Effector memory CD4-positive, alpha-beta T cell (primary cell): ENCODE results near the gene MCM6.
"Not testable (repeated sequence)": the region's sequence is repeated elsewhere in the genome, so short reads cannot be mapped to it uniquely, and the experiment has no call there.

Source experiments
- DNase-seq, 3 donors: peaks; one replicate each; pipeline ENCODE4 v3.0.0-alpha.2; 2020
- H3K27ac ChIP-seq: 2 replicates; pipeline ENCODE4 v1.7.0; 2013; ENCODE audit warnings: mild to moderate bottlenecking, low read length, moderate library complexity; ENCODE audit not compliant: insufficient read depth, poor library complexity, severe bottlenecking
- H3K27me3 ChIP-seq: replicated peaks from 2 replicates; pipeline ENCODE4 v1.7.0; 2013; ENCODE audit warnings: mild to moderate bottlenecking, low read length; ENCODE audit not compliant: insufficient read depth, control insufficient read depth, poor library complexity, severe bottlenecking
- H3K36me3 ChIP-seq: 2 replicates; pipeline ENCODE4 v1.7.0; 2013; ENCODE audit warnings: mild to moderate bottlenecking, low read length, moderate library complexity; ENCODE audit not compliant: control insufficient read depth, insufficient read depth
- H3K4me1 ChIP-seq: 2 replicates; pipeline ENCODE4 v1.7.0; 2013; ENCODE audit warnings: low read length, mild to moderate bottlenecking; ENCODE audit not compliant: control insufficient read depth, insufficient read depth, poor library complexity, severe bottlenecking
- H3K4me3 ChIP-seq: 2 replicates; pipeline ENCODE4 v1.7.0; 2013; ENCODE audit warnings: low read length, low read depth, mild to moderate bottlenecking; ENCODE audit not compliant: insufficient read depth, poor library complexity, severe bottlenecking
- H3K9me3 ChIP-seq: 2 replicates; pipeline ENCODE4 v1.7.0; 2013; ENCODE audit warnings: mild to moderate bottlenecking, low read length, moderate library complexity; ENCODE audit not compliant: control insufficient read depth

MCM6 gene

DNA sequence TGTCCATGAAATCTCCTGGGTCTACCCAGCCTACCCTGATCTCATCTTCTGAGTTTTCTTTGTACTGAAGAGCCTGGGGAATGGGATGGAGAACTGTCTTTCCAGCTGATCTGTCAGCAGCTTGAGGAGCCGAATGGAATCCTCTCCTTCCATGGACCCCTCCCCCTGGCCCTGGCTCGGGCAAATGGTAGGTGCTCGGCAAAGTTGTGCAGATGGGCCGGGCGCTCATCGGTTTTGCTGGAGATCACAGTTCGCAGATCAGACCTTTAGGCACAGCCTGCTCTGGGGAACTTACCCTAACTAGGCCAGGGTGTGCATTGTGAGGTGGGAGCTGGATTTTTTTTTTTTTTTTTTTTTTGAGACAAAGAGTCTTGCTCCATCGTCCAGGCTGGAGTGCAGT, 79.6 kb downstream of the MCM6 start:
- Histone ChIP-seq H3K27ac (no peak overlapping the region), H3K36me3 (no peaks in the 10 kb centered on the region), H3K27me3 (no peaks in the 10 kb centered on the region), H3K4me3 (no peak overlapping the region), H3K4me1 (no peaks in the 10 kb centered on the region), H3K9me3 (no peaks in the 10 kb centered on the region)
- no peak for DNase-seq

DNA sequence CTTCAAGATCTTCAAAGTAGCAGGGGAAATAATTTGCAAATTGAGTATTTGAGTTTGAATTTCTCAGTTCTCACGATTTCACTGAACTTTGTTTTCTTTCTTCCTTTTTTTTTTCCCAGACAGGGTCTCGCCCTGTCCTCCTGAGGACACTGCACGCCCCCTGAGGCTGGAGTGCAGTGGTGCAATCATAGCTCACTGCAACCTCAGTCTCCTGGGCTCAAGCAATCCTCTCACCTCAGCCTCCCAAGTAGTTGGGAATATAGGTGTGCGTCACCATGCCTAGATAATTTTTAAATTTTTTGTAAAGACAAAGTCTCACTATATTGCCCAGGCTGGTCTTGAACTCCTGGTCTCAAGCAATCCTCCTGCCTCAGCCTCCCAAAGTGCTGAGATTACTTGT, 80.6 kb downstream of the MCM6 start:
- not testable (repeated sequence) for DNase-seq, H3K9me3 ChIP-seq, H3K4me3 ChIP-seq, H3K27me3 ChIP-seq, H3K27ac ChIP-seq, H3K36me3 ChIP-seq, H3K4me1 ChIP-seq

DNA sequence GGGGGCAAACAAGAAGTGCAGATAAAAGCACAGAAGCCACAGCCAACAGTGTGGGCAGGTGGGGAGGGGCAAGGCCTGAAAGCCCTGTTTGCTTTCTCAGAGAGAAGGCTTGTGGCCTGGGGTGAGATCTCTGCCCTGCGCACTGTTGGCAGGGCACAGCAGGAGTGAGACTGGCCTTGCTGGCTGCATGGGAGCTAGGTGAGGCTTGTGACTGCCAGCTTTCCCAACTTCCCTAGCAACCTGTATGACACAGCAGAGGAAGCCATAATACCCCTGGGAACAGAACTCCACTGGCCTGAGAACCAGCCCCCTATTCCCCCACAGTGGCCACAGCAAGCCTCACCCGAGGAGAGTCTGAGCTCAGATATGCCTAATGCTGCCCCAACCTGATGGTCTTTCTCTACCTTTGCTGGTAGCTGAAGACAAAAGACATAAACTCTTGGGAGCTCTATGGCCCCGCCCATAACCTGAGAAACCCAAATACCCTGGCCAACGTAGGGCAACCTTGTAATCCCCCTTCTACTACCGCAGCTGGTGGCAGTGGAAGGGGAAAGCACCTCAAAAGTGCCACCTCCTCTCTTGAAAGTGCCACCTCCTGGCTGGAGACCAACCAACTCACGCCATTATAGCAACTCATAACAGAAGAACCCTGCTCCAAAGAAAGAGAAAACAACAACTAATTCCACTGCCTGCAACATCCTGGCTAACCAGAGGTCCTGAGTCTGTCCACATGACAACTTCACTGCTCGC, 83.7 kb downstream of the MCM6 start:
- DNase-seq, result no peak
- Histone ChIP-seq H3K36me3 (no peaks in the 10 kb centered on the region), H3K27ac (no peak overlapping the region), H3K4me3 (no peak overlapping the region), H3K4me1 (no peaks in the 10 kb centered on the region), H3K9me3 (no peaks in the 10 kb centered on the region), H3K27me3 (no peaks in the 10 kb centered on the region)

DNA sequence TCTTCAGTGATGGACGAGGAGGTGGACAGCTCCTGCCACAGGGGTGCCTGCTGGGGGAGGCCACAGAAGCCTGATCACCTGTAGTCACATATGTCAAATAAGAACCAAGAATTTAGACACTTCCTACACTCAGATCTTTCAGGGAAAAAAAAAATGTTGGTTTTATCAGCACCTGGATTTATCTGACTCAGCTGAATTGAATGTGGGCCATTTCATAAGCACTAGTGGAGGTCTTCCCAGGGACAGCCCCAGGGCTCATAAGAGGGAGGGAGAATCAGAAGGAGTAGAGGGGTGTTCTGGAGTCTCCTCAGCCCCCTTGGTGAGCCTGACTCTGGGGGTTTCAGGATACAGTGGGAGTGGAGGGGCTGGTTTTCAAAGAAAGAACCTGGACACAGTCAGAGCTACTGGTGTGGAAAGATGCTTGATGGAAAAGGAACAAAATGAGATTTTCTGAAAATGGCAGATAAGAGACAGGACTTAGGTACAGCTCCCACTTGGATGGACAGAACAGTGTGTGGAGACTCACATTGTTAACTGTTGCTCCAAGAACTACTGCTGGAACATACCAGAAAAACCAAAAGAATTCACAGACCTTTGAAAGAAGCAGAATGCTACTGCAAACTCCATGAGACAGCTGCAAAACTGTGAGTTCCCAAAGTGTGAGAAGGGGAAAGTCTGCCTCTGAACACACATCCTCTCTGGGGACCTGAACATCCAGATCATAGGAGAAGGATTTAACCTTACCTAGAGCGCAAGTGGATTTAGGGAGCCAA, 84.6 kb downstream of the MCM6 start:
- no peak overlapping the region for H3K27ac ChIP-seq
- DNase-seq, result no peak
- H3K9me3 ChIP-seq, result no peaks in the 10 kb centered on the region
- no peaks in the 10 kb centered on the region for H3K27me3 ChIP-seq
- H3K4me1 ChIP-seq, result no peaks in the 10 kb centered on the region
- H3K4me3 ChIP-seq, result no peak overlapping the region
- H3K36me3 ChIP-seq, result no peaks in the 10 kb centered on the region

DNA sequence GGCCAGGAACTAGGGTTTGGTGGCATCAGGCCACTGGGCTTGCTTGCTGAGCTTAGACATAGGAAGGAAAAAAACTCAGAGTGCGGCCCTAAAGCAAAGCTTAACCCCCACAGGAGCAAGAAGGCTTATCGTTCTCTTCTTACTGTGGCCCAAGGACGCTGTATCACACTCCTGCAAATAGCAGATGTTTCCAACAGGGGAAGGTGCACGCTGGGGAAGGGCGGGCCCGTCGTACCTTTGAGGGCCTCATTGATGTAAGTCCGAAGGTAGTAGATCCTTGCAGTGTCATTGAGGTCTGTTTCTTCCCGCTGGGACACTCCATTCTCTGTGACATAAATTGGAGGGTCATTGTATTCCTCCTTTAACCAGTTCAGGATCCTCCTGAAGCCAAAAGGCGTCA, 85.8 kb downstream of the MCM6 start:
- Histone ChIP-seq H3K4me1 (no peaks in the 10 kb centered on the region), H3K9me3 (no peaks in the 10 kb centered on the region), H3K36me3 (peaks cover 5% of the 10 kb centered on the region), H3K4me3 (no peak overlapping the region), H3K27ac (no peak overlapping the region), H3K27me3 (no peaks in the 10 kb centered on the region)
- DNase-seq, result no peak
